ENCODE data around the gene NFKBIL1.
"Not testable (repeated sequence)": the region's sequence is repeated elsewhere in the genome, so short reads cannot be mapped to it uniquely, and the experiment has no call there.

The NFKBIL1 gene

GRCh38 chr6:31546958-31547726 lies at the start of gene NFKBIL1:
TSS of gene NFKBIL1 (plus strand) at chr6:31547608. CDS start at chr6:31547695, 87 bp downstream.
- FAIRE-seq (peak; percentile 98), DNase-seq (ENCODE audit: extremely low spot score, insufficient read length, low read depth) (peak; percentile 69)

GRCh38 chr6:31498748-31499147 lies 48.7 kb upstream of the NFKBIL1 start:
- FAIRE-seq, result no peak
- no peak for DNase-seq (ENCODE audit: extremely low spot score, insufficient read length, low read depth)

DNA sequence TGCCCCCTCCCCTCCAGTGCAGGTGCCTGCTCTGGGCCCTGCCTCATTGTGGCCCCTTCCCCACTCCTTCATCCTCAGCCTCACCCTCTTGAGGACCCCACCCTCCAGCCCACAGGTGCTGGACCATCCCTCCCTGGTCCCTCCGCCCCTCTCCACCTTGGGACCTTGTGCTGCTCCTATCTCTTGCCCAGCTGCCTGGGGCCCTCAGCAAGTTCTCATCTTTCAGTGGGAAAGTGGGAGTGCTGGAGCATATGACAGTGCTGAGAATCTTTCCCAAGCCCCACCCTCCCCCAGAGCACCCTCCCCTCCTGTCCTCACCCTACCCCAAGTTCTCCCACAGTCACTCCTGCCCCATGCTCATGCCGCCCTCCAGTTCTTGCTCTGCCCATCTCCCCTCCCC lies 47.8 kb upstream of the NFKBIL1 start:
- DNase-seq (ENCODE audit: extremely low spot score, insufficient read length, low read depth); FAIRE-seq: not testable (repeated sequence)

DNA sequence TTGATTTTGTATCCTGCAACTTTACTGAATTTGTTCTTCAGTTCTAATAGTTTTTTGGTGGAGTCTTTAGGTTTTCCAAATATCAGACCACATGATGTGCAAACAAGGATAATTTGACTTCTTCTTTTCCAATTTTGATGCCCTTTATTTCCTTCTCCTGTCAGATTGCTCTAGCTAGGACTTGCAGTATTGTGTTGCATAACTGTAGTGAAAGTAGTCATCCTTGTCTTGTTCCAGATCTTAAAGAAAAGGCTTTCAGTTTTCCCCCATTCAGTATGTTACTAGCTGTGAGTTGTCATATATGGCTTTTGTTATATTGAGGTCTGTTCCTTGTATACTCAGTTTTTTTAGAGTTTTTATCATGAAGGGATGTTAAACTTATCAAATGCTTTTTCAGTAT lies 44.8 kb upstream of the NFKBIL1 start:
- DNase-seq (ENCODE audit: extremely low spot score, insufficient read length, low read depth) (no peak), FAIRE-seq (no peak)

- not testable (repeated sequence) for FAIRE-seq; DNase-seq (ENCODE audit: extremely low spot score, insufficient read length, low read depth)
These were observed 38.4 kb upstream of the NFKBIL1 start for GRCh38 chr6:31509036-31509435.

DNA sequence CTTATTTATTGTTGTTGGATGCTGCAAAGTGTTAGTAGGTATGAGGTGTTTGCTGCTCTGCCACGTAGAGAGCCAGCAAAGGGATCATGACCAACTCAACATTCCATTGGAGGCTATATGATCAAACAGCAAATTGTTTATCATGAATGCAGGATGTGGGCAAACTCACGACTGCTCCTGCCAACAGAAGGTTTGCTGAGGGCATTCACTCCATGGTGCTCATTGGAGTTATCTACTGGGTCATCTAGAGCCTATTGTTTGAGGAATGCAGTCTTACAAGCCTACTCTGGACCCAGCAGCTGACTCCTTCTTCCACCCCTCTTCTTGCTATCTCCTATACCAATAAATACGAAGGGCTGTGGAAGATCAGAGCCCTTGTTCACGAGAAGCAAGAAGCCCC lies 37.4 kb upstream of the NFKBIL1 start:
- FAIRE-seq, result no peak
- no peak for DNase-seq (ENCODE audit: extremely low spot score, insufficient read length, low read depth)

- no peak for FAIRE-seq
- no peak for DNase-seq (ENCODE audit: extremely low spot score, insufficient read length, low read depth)
These were observed 33.8 kb upstream of the NFKBIL1 start for GRCh38 chr6:31513456-31514165.

DNA sequence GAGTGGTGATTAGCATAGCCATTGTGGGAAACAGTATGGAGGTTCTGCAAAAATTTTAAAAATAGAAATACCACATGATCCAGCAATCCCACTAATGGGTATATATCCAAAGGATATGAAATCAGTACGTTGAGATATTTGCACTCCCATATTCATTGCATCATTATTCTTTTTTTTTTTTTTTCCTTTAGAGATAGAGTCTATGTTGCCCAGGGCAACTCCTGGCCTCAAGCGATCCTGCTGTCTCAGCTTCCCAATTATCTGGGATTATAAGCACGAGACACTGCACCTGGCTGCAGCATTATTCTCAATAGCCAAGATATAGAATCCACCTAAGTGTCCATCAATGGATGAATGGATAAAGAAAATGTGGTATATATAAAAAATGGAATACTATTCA lies 25.6 kb upstream of the NFKBIL1 start:
- DNase-seq (ENCODE audit: extremely low spot score, insufficient read length, low read depth), result no peak
- FAIRE-seq, result no peak

DNA sequence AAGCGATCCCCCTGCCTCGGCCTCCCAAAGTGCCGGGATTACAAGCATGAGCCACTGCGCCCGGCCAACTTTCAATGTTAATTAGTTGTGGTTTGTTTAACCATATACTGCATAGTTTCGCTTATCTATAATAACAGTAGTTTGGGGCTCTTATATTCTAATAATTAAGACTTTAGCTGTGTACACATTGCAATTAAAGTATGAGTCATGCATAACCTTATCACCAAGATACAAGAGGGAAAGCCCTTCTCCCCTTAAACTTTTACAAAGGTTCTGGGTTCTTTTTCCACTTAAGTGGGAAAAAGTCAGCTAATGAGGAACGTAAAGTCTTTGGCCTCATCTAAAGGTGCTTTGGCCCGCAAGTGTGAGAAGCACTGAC lies 21.9 kb upstream of the NFKBIL1 start:
- FAIRE-seq (no peak), DNase-seq (ENCODE audit: extremely low spot score, insufficient read length, low read depth) (no peak)

GRCh38 chr6:31525932-31526591 lies 21.3 kb upstream of the NFKBIL1 start:
- DNase-seq (ENCODE audit: extremely low spot score, insufficient read length, low read depth) (no peak), FAIRE-seq (no peak)

DNA sequence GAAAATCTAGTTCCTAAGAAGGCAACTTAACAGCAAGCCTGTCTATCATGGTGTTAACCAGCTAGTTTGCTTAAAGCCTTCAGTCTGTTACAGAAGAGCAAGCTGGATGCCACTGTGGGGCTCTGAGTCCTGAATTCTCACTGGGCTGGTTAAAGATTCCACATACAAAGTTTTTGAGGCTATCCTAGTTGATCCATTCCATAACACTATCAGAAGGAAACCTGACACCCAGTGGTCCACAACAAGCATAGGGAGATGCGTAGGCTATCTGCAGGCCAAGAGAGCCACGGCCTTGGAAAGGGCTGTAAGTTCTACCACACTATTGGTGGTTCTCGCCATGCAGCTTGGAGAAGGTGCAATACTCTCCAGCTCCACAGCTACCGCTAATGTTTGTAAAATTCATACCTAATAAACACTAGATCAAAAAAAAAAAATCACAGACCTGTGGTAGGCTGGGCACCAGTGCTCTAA lies 19.1 kb upstream of the NFKBIL1 start:
- no peak for DNase-seq (ENCODE audit: extremely low spot score, insufficient read length, low read depth)
- no peak for FAIRE-seq

DNA sequence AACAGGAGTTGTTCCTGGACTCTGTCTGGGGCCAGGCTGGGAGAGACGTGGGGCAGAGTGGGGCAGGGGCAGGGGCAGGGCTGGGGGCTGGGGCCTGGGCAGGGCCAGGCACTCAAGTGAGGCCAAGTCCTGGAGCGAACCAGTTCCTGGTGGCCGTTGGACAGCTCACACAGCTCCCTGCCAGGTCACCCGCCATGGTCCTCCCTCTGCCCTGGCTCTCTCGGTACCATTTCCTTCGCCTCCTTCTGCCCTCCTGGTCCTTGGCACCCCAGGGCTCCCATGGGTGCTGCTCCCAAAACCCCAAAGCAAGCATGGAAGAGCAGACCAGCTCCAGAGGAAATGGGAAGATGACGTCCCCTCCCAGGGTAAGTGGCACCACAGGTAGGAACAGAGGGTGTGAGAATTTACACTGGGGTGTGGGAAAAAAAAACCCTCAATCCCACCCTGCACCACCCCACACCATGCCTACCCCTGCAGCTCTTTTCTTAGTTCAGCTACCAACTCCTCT lies 18.5 kb upstream of the NFKBIL1 start, which contains the start of gene MCCD1:
Gene MCCD1 (plus strand): TSS at position 142 of the 508 bp plus-strand sequence. CDS start 53 bp downstream, at position 195.
- DNase-seq (ENCODE audit: extremely low spot score, insufficient read length, low read depth) (no peak), FAIRE-seq (no peak)

- no peak for FAIRE-seq
- DNase-seq (ENCODE audit: extremely low spot score, insufficient read length, low read depth), result no peak
These were observed 17.9 kb upstream of the NFKBIL1 start for GRCh38 chr6:31529329-31530150.

GRCh38 chr6:31530659-31531058 lies 16.7 kb upstream of the NFKBIL1 start:
- FAIRE-seq, result no peak
- no peak for DNase-seq (ENCODE audit: extremely low spot score, insufficient read length, low read depth)

DNA sequence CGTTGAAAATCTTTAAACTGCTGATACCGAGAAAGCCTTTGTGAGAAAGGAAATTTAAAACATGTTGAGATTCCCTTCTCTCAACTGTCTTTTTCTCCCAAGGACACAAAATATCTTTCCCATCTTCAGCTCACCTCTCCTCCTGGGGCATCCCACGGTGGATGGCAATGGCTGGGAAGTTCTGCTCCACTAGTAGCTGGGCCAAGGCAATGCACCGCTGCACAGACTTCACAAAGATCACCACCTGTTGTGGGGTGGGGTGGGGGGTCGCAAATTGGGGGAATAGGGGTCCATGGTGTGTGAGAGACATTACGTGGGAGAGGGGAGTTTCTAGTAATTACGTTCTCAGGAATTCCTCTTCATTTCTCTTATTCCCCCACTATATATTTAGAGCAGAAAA lies 16.2 kb upstream of the NFKBIL1 start:
- FAIRE-seq (no peak), DNase-seq (ENCODE audit: extremely low spot score, insufficient read length, low read depth) (no peak)

- FAIRE-seq, result no peak
- no peak for DNase-seq (ENCODE audit: extremely low spot score, insufficient read length, low read depth)
These were observed 15.4 kb upstream of the NFKBIL1 start for GRCh38 chr6:31531771-31532643.

DNA sequence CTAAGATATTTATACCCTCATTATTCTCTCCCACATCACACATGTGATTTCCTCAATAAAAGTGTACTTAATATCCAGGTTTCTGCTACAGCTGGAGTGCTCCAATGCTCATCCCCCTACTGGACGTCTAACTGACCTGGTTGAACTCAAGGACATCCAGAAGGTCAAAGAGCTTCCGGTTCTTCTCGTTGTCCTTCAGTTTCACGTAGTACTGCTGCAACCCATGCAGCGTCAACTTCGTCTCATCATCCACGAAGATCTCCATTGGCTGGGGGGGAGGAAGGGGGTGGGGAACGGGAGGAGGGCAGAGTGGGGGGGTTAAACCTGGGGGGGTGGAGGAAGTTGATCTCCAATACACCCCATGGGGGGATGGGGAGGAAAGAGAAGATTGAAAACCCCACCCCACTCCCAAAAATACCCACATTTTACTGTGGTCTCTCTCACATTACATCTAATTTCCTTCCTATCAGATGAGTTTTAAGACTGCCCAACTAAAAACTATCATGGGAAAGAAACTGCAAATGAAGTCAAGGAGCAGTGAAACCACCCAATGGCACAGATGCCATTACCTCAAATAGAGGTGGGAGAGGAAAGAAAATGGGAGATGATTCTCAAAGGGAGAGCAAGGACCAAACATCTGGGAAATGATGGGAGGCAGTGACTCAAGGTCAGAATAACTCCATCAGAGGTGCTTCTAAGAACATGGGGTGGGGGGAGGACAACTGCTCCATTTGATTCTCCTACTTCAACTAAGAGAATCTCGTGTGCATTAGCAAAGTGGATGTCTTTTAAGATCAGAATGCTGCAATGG lies 14.6 kb upstream of the NFKBIL1 start:
- DNase-seq (ENCODE audit: extremely low spot score, insufficient read length, low read depth) (no peak), FAIRE-seq (no peak)

DNA sequence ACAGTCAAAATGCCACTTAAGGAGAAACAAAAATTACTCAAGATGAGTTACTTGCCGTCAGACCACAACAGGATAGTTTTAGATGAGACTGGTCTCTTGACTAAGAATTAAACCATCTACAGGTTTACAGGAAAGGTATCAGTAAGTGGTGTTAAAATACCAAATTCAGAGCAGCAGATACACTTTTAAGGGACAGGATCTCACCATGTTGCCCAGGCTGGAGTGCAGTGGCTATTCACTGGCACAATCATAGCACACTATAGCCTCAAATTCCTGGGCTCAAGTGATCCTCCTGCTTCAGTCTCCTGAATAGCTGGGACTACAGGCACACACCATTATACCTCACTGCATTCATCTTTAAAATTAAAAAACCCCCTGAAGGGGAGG lies 14.0 kb upstream of the NFKBIL1 start:
- DNase-seq (ENCODE audit: extremely low spot score, insufficient read length, low read depth), result no peak
- no peak for FAIRE-seq
